Nephron (organoid): ENCODE data around the gene SLC46A2.

Experiments
- H3K27ac Mint-ChIP-seq, 3 experiments: 2 replicates each; pipeline ENCODE4 v1.8.0; 2020; ENCODE audit warnings: mixed read lengths in 3 of 3, mild to moderate bottlenecking in 2 of 3, moderate library complexity in 1 of 3
- H3K27me3 Mint-ChIP-seq: 2 replicates; pipeline ENCODE4 v1.8.0; 2021; ENCODE audit warnings: low read depth, mild to moderate bottlenecking, moderate library complexity, mixed read lengths
- H3K36me3 Mint-ChIP-seq: 2 replicates; pipeline ENCODE4 v1.8.0; 2020; ENCODE audit warnings: low read depth, mixed read lengths
- H3K4me1 Mint-ChIP-seq: 2 replicates; pipeline ENCODE4 v1.8.0; 2020; ENCODE audit warnings: mixed read lengths
- H3K4me3 Mint-ChIP-seq, 3 experiments: 2 replicates each; pipeline ENCODE4 v1.8.0; 2020; ENCODE audit warnings: mild to moderate bottlenecking in 3 of 3, mixed read lengths in 3 of 3, moderate library complexity in 2 of 3
- H3K9me3 Mint-ChIP-seq: 2 replicates; pipeline ENCODE4 v1.8.0; 2020; ENCODE audit warnings: mixed read lengths
- CTCF ChIP-seq, 3 experiments: fragments of 200-600 bp; sonication (generic); IDR thresholded peaks; one replicate each; pipeline ENCODE4 v1.5.0; 2021; ENCODE audit warnings: antibody characterized with exemption in 3 of 3; ENCODE audit not compliant: unreplicated experiment in 3 of 3

Gene SLC46A2

GRCh38 chr9:112856843-112857242 is 33.8 kb downstream of the SLC46A2 start:
- Mint-ChIP-seq H3K4me1 (peaks cover 44% of the 10 kb centered on the region), H3K36me3 (peaks cover 16% of the 10 kb centered on the region), H3K9me3 (no peaks in the 10 kb centered on the region), H3K27me3 (no peaks in the 10 kb centered on the region), H3K27ac (no peak overlapping the region), H3K4me3 (no peak overlapping the region)
- TF ChIP-seq CTCF (IDR thresholded peaks at IDR 0.05; ENCODE audit: unreplicated experiment in 3 of 3): no peak

GRCh38 chr9:112856200-112856599 is 34.5 kb downstream of the SLC46A2 start:
- Mint-ChIP-seq H3K27me3 (no peaks in the 10 kb centered on the region), H3K4me3 (no peak overlapping the region), H3K27ac (no peak overlapping the region), H3K9me3 (no peaks in the 10 kb centered on the region), H3K36me3 (peaks cover 21% of the 10 kb centered on the region), H3K4me1 (peaks cover 44% of the 10 kb centered on the region)
- no peak for TF ChIP-seq CTCF (IDR thresholded peaks at IDR 0.05; ENCODE audit: unreplicated experiment in 3 of 3)

GRCh38 chr9:112854657-112855056 is 36.0 kb downstream of the SLC46A2 start:
- H3K36me3 Mint-ChIP-seq: peaks cover 17% of the 10 kb centered on the region
- no peak overlapping the region for H3K4me3 Mint-ChIP-seq
- peak overlapping the region in 2 of 3 experiments; percentile 72 to 81 for H3K27ac Mint-ChIP-seq
- no peak for TF ChIP-seq CTCF (IDR thresholded peaks at IDR 0.05; ENCODE audit: unreplicated experiment in 3 of 3)
- H3K27me3 Mint-ChIP-seq: no peaks in the 10 kb centered on the region
- no peaks in the 10 kb centered on the region for H3K9me3 Mint-ChIP-seq
- peaks cover 44% of the 10 kb centered on the region for H3K4me1 Mint-ChIP-seq

GRCh38 chr9:112853882-112854585 is 36.6 kb downstream of the SLC46A2 start:
- H3K27ac Mint-ChIP-seq: peak overlapping the region; percentile 72 to 83 (median 81)
- H3K36me3 Mint-ChIP-seq: peaks cover 17% of the 10 kb centered on the region
- no peak for TF ChIP-seq CTCF (IDR thresholded peaks at IDR 0.05; ENCODE audit: unreplicated experiment in 3 of 3)
- no peaks in the 10 kb centered on the region for H3K27me3 Mint-ChIP-seq
- H3K4me3 Mint-ChIP-seq: no peak overlapping the region
- no peaks in the 10 kb centered on the region for H3K9me3 Mint-ChIP-seq
- peaks cover 44% of the 10 kb centered on the region for H3K4me1 Mint-ChIP-seq

GRCh38 chr9:112852741-112853504 is 37.8 kb downstream of the SLC46A2 start:
- TF ChIP-seq CTCF (IDR thresholded peaks at IDR 0.05; ENCODE audit: unreplicated experiment in 3 of 3): no peak
- Mint-ChIP-seq H3K27ac (peak overlapping the region in 1 of 3 experiments; percentile 83), H3K4me1 (peaks cover 38% of the 10 kb centered on the region), H3K9me3 (no peaks in the 10 kb centered on the region), H3K4me3 (no peak overlapping the region), H3K36me3 (peaks cover 17% of the 10 kb centered on the region), H3K27me3 (no peaks in the 10 kb centered on the region)
